G401.6 (cell line): ENCODE measurements around the gene ABHD18.

Source experiments
- FAIRE-seq: peaks from 2 replicates; lab custom pipeline; 2012; peaks lifted over from hg19 to GRCh38; lab: Jason Lieb, UNC

ABHD18 gene

GRCh38 chr4:128068918-128069317 is 103.7 kb downstream of the ABHD18 start:
- no peak for FAIRE-seq

GRCh38 chr4:128076464-128076863 is 111.3 kb downstream of the ABHD18 start:
- no peak for FAIRE-seq
